Measurements from ENCODE around the gene WNK3.

The WNK3 gene

GRCh38 chrX:54180403-54180802 is 177.4 kb downstream of the WNK3 start:
- H3K9me3 ChIP-seq (replicated peaks in 1 of 11) = peaks cover 0 to 8% (median 0%) of the 10 kb centered on the region in 11 experiments; a peak in 4 of 22 replicates
- H3K27me3 ChIP-seq = peaks cover 70 to 92% (median 82%) of the 10 kb centered on the region in 11 experiments
- peaks cover 19 to 54% (median 35%) of the 10 kb centered on the region in 10 experiments for H3K4me1 ChIP-seq
- peak overlapping the region in 9 of 10 experiments; percentile 65 to 84 (median 77); a peak in 12 of 20 replicates for H3K4me3 ChIP-seq
- H3K36me3 ChIP-seq = peaks cover 0 to 35% (median 8%) of the 10 kb centered on the region in 11 experiments; a peak in 12 of 22 replicates
- peaks cover 0 to 68% (median 34%) of the 10 kb centered on the region in 11 experiments; a peak in 17 of 22 replicates for H4K20me1 ChIP-seq
- no peak overlapping the region for H3K27ac ChIP-seq
- peak overlapping the region; percentile 75 to 93 (median 84) for H3K4me2 ChIP-seq
- H3K9ac ChIP-seq = peak overlapping the region in 2 of 11 experiments; percentile 81 to 92; a peak in 2 of 22 replicates
- no peak for TF ChIP-seq Cebpa-rat (IDR thresholded peaks at IDR 0.05)

GRCh38 chrX:54178100-54178940 is 179.5 kb downstream of the WNK3 start:
- H3K4me3 ChIP-seq = no peak overlapping the region
- H3K4me2 ChIP-seq = peak overlapping the region in 4 of 11 experiments; percentile 37 to 93 (median 86); a peak in 7 of 22 replicates
- H3K9ac ChIP-seq = no peak overlapping the region

GRCh38 chrX:54177306-54177705 is 180.5 kb downstream of the WNK3 start:
- peaks cover 0 to 86% (median 42%) of the 10 kb centered on the region in 11 experiments; a peak in 17 of 22 replicates for H4K20me1 ChIP-seq
- H3K4me3 ChIP-seq = no peak overlapping the region
- H3K36me3 ChIP-seq = peaks cover 3 to 60% (median 18%) of the 10 kb centered on the region in 11 experiments; a peak in 19 of 22 replicates
- peaks cover 86 to 100% (median 96%) of the 10 kb centered on the region in 11 experiments for H3K27me3 ChIP-seq
- peaks cover 8 to 47% (median 22%) of the 10 kb centered on the region in 10 experiments; a peak in 19 of 20 replicates for H3K4me1 ChIP-seq
- TF ChIP-seq Cebpa-rat (IDR thresholded peaks at IDR 0.05) = no peak
- no peak overlapping the region for H3K9ac ChIP-seq
- peaks cover 0 to 10% (median 0%) of the 10 kb centered on the region in 11 experiments; a peak in 1 of 22 replicates for H3K9me3 ChIP-seq (replicated peaks in 1 of 11)
- H3K4me2 ChIP-seq = peak overlapping the region in 3 of 11 experiments; percentile 37 to 93 (median 91); a peak in 5 of 22 replicates
- H3K27ac ChIP-seq = 0 out of 22 replicates have a peak overlapping the region, but pooled peaks of 1 of the 11 experiments have one; percentile 9

More at GRCh38 chrX:54178100-54178940, 179.5 kb downstream of the WNK3 start:
- Histone ChIP-seq H3K27ac (0 out of 22 replicates have a peak overlapping the region, but pooled peaks of 1 of the 11 experiments have one; percentile 9), H3K9me3 (replicated peaks in 1 of 11) (peaks cover 0 to 16% (median 0%) of the 10 kb centered on the region in 11 experiments; a peak in 5 of 22 replicates), H4K20me1 (peaks cover 0 to 86% (median 42%) of the 10 kb centered on the region in 11 experiments; a peak in 17 of 22 replicates), H3K36me3 (peaks cover 3 to 54% (median 18%) of the 10 kb centered on the region in 11 experiments; a peak in 19 of 22 replicates), H3K27me3 (peaks cover 80 to 95% (median 88%) of the 10 kb centered on the region in 11 experiments), H3K4me1 (peaks cover 8 to 47% (median 22%) of the 10 kb centered on the region in 10 experiments; a peak in 19 of 20 replicates)
- TF ChIP-seq Cebpa-rat (IDR thresholded peaks at IDR 0.05) = no peak

GRCh38 chrX:54173791-54174190 is 184.1 kb downstream of the WNK3 start:
- Histone ChIP-seq H4K20me1 (peaks cover 0 to 53% (median 9%) of the 10 kb centered on the region in 11 experiments; a peak in 13 of 22 replicates), H3K4me1 (peaks cover 0 to 19% (median 0%) of the 10 kb centered on the region in 10 experiments; a peak in 7 of 20 replicates), H3K9me3 (replicated peaks in 1 of 11) (peaks cover 0 to 10% (median 0%) of the 10 kb centered on the region in 11 experiments; a peak in 1 of 22 replicates), H3K36me3 (peaks cover 3 to 58% (median 18%) of the 10 kb centered on the region in 11 experiments; a peak in 19 of 22 replicates), H3K9ac (no peak overlapping the region), H3K27me3 (peaks cover 82 to 99% (median 97%) of the 10 kb centered on the region in 11 experiments), H3K27ac (no peak overlapping the region), H3K4me3 (no peak overlapping the region), H3K4me2 (no peak overlapping the region)
- no peak for TF ChIP-seq Cebpa-rat (IDR thresholded peaks at IDR 0.05)

GRCh38 chrX:54172455-54172854 is 185.4 kb downstream of the WNK3 start:
- Histone ChIP-seq H3K36me3 (peaks cover 3 to 45% (median 18%) of the 10 kb centered on the region in 11 experiments; a peak in 19 of 22 replicates), H3K27ac (no peak overlapping the region), H3K9me3 (replicated peaks in 1 of 11) (peaks cover 0 to 10% (median 0%) of the 10 kb centered on the region in 11 experiments; a peak in 1 of 22 replicates), H3K4me1 (peaks cover 0 to 10% (median 0%) of the 10 kb centered on the region in 10 experiments; a peak in 4 of 20 replicates), H4K20me1 (peaks cover 0 to 40% (median 9%) of the 10 kb centered on the region in 11 experiments; a peak in 13 of 22 replicates), H3K9ac (no peak overlapping the region), H3K27me3 (peaks cover 80 to 99% (median 97%) of the 10 kb centered on the region in 11 experiments), H3K4me3 (no peak overlapping the region), H3K4me2 (no peak overlapping the region)
- TF ChIP-seq Cebpa-rat (IDR thresholded peaks at IDR 0.05) = no peak

GRCh38 chrX:54171527-54172250 is 186.2 kb downstream of the WNK3 start:
- Histone ChIP-seq H3K9me3 (replicated peaks in 1 of 11) (peaks cover 0 to 10% (median 0%) of the 10 kb centered on the region in 11 experiments; a peak in 1 of 22 replicates), H3K4me2 (no peak overlapping the region), H3K36me3 (peaks cover 3 to 38% (median 18%) of the 10 kb centered on the region in 11 experiments; a peak in 19 of 22 replicates), H4K20me1 (peaks cover 0 to 34% (median 9%) of the 10 kb centered on the region in 11 experiments; a peak in 10 of 22 replicates), H3K27me3 (peaks cover 80 to 99% (median 97%) of the 10 kb centered on the region in 11 experiments), H3K27ac (no peak overlapping the region), H3K4me1 (peaks cover 0 to 3% (median 0%) of the 10 kb centered on the region in 10 experiments; a peak in 3 of 20 replicates), H3K4me3 (no peak overlapping the region), H3K9ac (no peak overlapping the region)
- no peak for TF ChIP-seq Cebpa-rat (IDR thresholded peaks at IDR 0.05)

GRCh38 chrX:54171091-54171490 is 186.8 kb downstream of the WNK3 start:
- TF ChIP-seq Cebpa-rat (IDR thresholded peaks at IDR 0.05) = no peak
- H3K27ac ChIP-seq = no peak overlapping the region
- H3K9me3 ChIP-seq (replicated peaks in 1 of 11) = peaks cover 0 to 10% (median 0%) of the 10 kb centered on the region in 11 experiments; a peak in 1 of 22 replicates
- H3K4me2 ChIP-seq = no peak overlapping the region
- peaks cover 80 to 99% (median 95%) of the 10 kb centered on the region in 11 experiments for H3K27me3 ChIP-seq
- H3K36me3 ChIP-seq = peaks cover 3 to 32% (median 15%) of the 10 kb centered on the region in 11 experiments; a peak in 18 of 22 replicates
- peaks cover 0 to 29% (median 9%) of the 10 kb centered on the region in 11 experiments; a peak in 9 of 22 replicates for H4K20me1 ChIP-seq
- no peaks in the 10 kb centered on the region for H3K4me1 ChIP-seq
- no peak overlapping the region for H3K4me3 ChIP-seq
- no peak overlapping the region for H3K9ac ChIP-seq

- peaks cover 0 to 11% (median 0%) of the 10 kb centered on the region in 11 experiments; a peak in 6 of 22 replicates for H3K9me3 ChIP-seq (replicated peaks in 1 of 11)
- no peaks in the 10 kb centered on the region; a peak in 4 of 22 replicates for H4K20me1 ChIP-seq
- H3K9ac ChIP-seq = no peak overlapping the region
- no peaks in the 10 kb centered on the region for H3K4me1 ChIP-seq
- no peak overlapping the region for H3K4me3 ChIP-seq
- no peak overlapping the region for H3K27ac ChIP-seq
- no peak for TF ChIP-seq Cebpa-rat (IDR thresholded peaks at IDR 0.05)
- H3K4me2 ChIP-seq = no peak overlapping the region
- no peaks in the 10 kb centered on the region for H3K36me3 ChIP-seq
- peaks cover 47 to 92% (median 74%) of the 10 kb centered on the region in 11 experiments for H3K27me3 ChIP-seq
These were observed 190.9 kb downstream of the WNK3 start for GRCh38 chrX:54166915-54167314.
